Vagina (tissue), 2 donors: ENCODE results near the gene KANSL3. TPM values are rescaled to one million over a fixed set of nuclear protein-coding genes. Genes with fewer than 3 reads are reported as not detected.

ENCODE experiments used
- DNase-seq, 2 donors: peaks; one replicate each; pipeline ENCODE4 v3.0.0-alpha.2; 2017; ENCODE audit errors: extremely low spot score in 2 of 2
- H3K27ac ChIP-seq: fragments of 200-600 bp; sonication (generic); one replicate; pipeline ENCODE4 v1.5.1; 2019
- H3K27me3 ChIP-seq: fragments of 200-600 bp; sonication (generic); one replicate; pipeline ENCODE4 v1.5.1; 2019
- H3K36me3 ChIP-seq, 2 donors: fragments of 200-600 bp; sonication (generic); one replicate each; pipeline ENCODE4 v1.5.1; 2017 to 2019
- H3K4me1 ChIP-seq: fragments of 200-600 bp; sonication (generic); one replicate; pipeline ENCODE4 v1.5.1; 2019
- H3K4me3 ChIP-seq, 2 donors: fragments of 200-600 bp; sonication (generic); 1 replicate in 1 of 2; 2 replicates in 1 of 2; pipeline ENCODE4 v1.5.1; 2016 to 2019
- H3K9me3 ChIP-seq: fragments of 200-600 bp; sonication (generic); one replicate; pipeline ENCODE4 v1.5.1; 2019
- CTCF ChIP-seq, 3 experiments: fragments of 450-650 bp in 2 of 3; fragments of 200-600 bp in 1 of 3; sonication (generic) in 1 of 3; IDR thresholded peaks; one replicate each; pipeline ENCODE4 v1.5.1; 2017 to 2019; ENCODE audit warnings: antibody characterized with exemption in 3 of 3, mild to moderate bottlenecking in 2 of 3, moderate library complexity in 2 of 3
- POLR2A ChIP-seq, 2 donors: fragments of 450-650 bp; IDR thresholded peaks; one replicate each; pipeline ENCODE4 v1.6.1; 2017; ENCODE audit warnings: antibody characterized with exemption in 2 of 2, mild to moderate bottlenecking in 2 of 2, moderate library complexity in 2 of 2
- POLR2AphosphoS5 ChIP-seq, 2 donors: sonication (generic); formaldehyde crosslinking; IDR thresholded peaks; one replicate each; pipeline ENCODE4 v1.9.0; 2017; ENCODE audit warnings: antibody characterized with exemption in 2 of 2, mild to moderate bottlenecking in 2 of 2, low read depth in 1 of 2; ENCODE audit not compliant: insufficient read depth in 1 of 2
- intact Hi-C: fragments of 100-400 bp; cut with DNase I; formaldehyde crosslinking; loops from one replicate; pipeline ENCODE4 v1.15.1; 2023
- total RNA-seq: library from RNA; depleted of rRNA; stranded (reverse); fragments of >200 nt; gene quantifications from one replicate; pipeline ENCODE4 v1.2.3, GENCODE V29; 2016

The KANSL3 gene
- total RNA-seq, 1 donor from 2014 or later, result 41.7 TPM

DNA sequence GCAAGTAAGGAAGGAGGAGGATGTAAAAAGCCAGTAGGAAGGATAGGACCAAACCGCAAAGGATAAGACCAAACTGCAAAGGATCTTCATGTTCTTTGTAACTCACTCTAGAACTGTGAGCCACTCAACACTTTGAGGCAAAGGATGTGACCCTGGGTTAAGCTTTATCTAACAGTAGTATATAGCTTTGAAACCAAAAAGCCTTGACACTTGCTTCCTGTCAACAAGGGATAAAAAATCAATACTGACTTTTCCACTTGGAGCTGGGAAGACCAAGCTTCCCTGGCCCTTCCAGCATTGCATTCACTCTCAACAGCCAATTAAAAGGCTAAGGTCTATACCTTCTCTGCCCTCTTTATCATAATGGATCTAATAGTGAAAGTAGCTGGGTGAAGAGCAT, 22.0 kb downstream of the KANSL3 start:
- Histone ChIP-seq H3K9me3 (no peaks in the 10 kb centered on the region), H3K4me1 (peaks cover 28% of the 10 kb centered on the region), H3K27me3 (no peaks in the 10 kb centered on the region), H3K4me3 (no peak overlapping the region), H3K27ac (no peak overlapping the region), H3K36me3 (peaks cover 0 to 28% of the 10 kb centered on the region in 2 donors)
- TF ChIP-seq POLR2AphosphoS5 (IDR thresholded peaks at IDR 0.05; ENCODE audit: insufficient read depth in 1 of 2, low read depth in 1 of 2) (no peak), POLR2A (IDR thresholded peaks at IDR 0.05) (no peak), CTCF (IDR thresholded peaks at IDR 0.05) (no peak)
- intact Hi-C loops, result no loop called here
- no peak for DNase-seq

GRCh38 chr2:96608469-96609455, 29.4 kb downstream of the KANSL3 start:
- Histone ChIP-seq H3K27ac (no peak overlapping the region), H3K27me3 (no peaks in the 10 kb centered on the region), H3K4me1 (no peaks in the 10 kb centered on the region), H3K4me3 (no peak overlapping the region), H3K9me3 (no peaks in the 10 kb centered on the region), H3K36me3 (peaks cover 2 to 91% of the 10 kb centered on the region in 2 donors)
- no peak for DNase-seq
- intact Hi-C loops, result no loop called here
- no peak for TF ChIP-seq POLR2A (IDR thresholded peaks at IDR 0.05)
- TF ChIP-seq POLR2AphosphoS5 (IDR thresholded peaks at IDR 0.05; ENCODE audit: insufficient read depth in 1 of 2, low read depth in 1 of 2), result no peak
- no peak for TF ChIP-seq CTCF (IDR thresholded peaks at IDR 0.05)

DNA sequence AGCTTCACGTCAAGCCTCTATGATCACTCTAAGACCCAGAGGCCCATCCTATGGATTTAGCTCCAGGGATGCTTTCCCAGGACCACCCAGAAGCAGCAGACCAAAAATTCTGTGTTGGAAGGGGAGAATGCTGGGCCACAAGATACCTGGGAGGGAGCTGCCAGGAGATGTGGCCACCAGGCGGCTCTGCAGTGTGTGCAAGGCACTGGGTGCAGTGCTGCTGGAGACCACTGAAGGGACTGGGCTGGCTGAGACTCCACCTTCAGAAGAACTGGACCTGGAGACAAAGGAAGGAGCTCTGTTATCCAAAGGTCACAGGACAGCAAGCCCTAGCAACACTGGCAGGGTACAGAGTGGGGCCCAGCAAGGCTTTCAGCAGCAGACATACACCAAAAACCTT, 34.0 kb downstream of the KANSL3 start:
- intact Hi-C loops, result no loop called here
- no peaks in the 10 kb centered on the region for H3K9me3 ChIP-seq
- no peak overlapping the region for H3K27ac ChIP-seq
- no peak for DNase-seq
- H3K36me3 ChIP-seq, result peaks cover 6 to 80% of the 10 kb centered on the region in 2 donors
- TF ChIP-seq POLR2A (IDR thresholded peaks at IDR 0.05) (no peak), CTCF (IDR thresholded peaks at IDR 0.05) (no peak), POLR2AphosphoS5 (IDR thresholded peaks at IDR 0.05; ENCODE audit: insufficient read depth in 1 of 2, low read depth in 1 of 2) (no peak)
- H3K27me3 ChIP-seq, result no peaks in the 10 kb centered on the region
- no peaks in the 10 kb centered on the region for H3K4me1 ChIP-seq
- H3K4me3 ChIP-seq, result no peak overlapping the region

DNA sequence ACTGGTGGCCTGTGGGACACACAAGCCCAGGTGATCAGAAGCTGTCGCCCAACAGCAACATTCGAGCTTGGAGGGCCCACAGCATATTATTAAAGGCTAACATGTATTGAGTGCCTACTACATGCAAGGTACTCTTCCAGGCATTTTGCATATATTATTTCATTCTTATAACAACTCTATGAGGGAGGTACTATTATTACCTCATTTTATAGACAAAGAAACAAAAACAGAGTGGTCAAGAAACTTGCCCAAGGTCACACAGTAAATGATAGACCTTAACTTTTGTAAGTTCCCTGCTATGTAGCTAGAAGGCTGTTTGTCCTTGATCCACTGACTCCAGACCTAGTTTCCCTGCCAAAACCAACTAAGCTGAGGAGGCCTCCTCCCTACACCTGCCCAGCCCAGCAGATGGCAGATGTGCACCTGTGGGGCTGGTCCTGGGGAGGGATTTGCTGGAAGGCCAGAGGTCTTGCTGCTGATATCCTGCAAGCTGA, 35.7 kb downstream of the KANSL3 start:
- Histone ChIP-seq H3K4me1 (no peaks in the 10 kb centered on the region), H3K27me3 (no peaks in the 10 kb centered on the region), H3K4me3 (no peak overlapping the region), H3K9me3 (no peaks in the 10 kb centered on the region), H3K36me3 (peaks cover 6 to 76% of the 10 kb centered on the region in 2 donors), H3K27ac (no peak overlapping the region)
- no peak for TF ChIP-seq POLR2A (IDR thresholded peaks at IDR 0.05)
- TF ChIP-seq CTCF (IDR thresholded peaks at IDR 0.05), result no peak
- no peak for TF ChIP-seq POLR2AphosphoS5 (IDR thresholded peaks at IDR 0.05; ENCODE audit: insufficient read depth in 1 of 2, low read depth in 1 of 2)
- intact Hi-C loops, result no loop called here
- DNase-seq, result no peak
